Astrocyte (in vitro differentiated cells and primary cell): ENCODE data around the gene DUSP15. TPM values are rescaled to one million over a fixed set of nuclear protein-coding genes. Genes with fewer than 3 reads are reported as not detected.
"Not testable (repeated sequence)": the region's sequence is repeated elsewhere in the genome, so short reads cannot be mapped to it uniquely, and the experiment has no call there.

Experiments used
- DNase-seq: peaks from one replicate; pipeline ENCODE4 v3.0.0-alpha.2; 2010; ENCODE audit warnings: low read depth
- FAIRE-seq: peaks from 2 replicates; lab custom pipeline; 2011; peaks lifted over from hg19 to GRCh38; lab: Jason Lieb, UNC
- H2AFZ ChIP-seq: 2 replicates; pipeline ENCODE4 v1.6.0; 2012; ENCODE audit warnings: low read depth, low read length, inconsistent platforms
- H3K27ac ChIP-seq: 2 replicates; pipeline ENCODE4 v1.5.1; 2011; ENCODE audit warnings: low read depth, low read length, inconsistent platforms
- H3K27me3 ChIP-seq: 2 replicates; pipeline ENCODE4 v1.6.0; 2011; ENCODE audit warnings: low read length, inconsistent platforms; ENCODE audit not compliant: insufficient read depth
- H3K36me3 ChIP-seq: 2 replicates; pipeline ENCODE4 v1.5.1; 2011; ENCODE audit warnings: low read length, inconsistent platforms; ENCODE audit not compliant: insufficient read depth
- H3K4me1 ChIP-seq: 2 replicates; pipeline ENCODE4 v1.5.1; 2011; ENCODE audit warnings: low read length, inconsistent platforms; ENCODE audit not compliant: insufficient read depth
- H3K4me2 ChIP-seq: 2 replicates; pipeline ENCODE4 v1.6.0; 2012; ENCODE audit warnings: low read length, inconsistent platforms
- H3K4me3 ChIP-seq: 2 replicates; pipeline ENCODE4 v1.5.1; 2011; ENCODE audit warnings: low read depth, mild to moderate bottlenecking, low read length, inconsistent platforms; ENCODE audit not compliant: insufficient read depth
- H3K79me2 ChIP-seq: 2 replicates; pipeline ENCODE4 v1.6.0; 2012; ENCODE audit warnings: mild to moderate bottlenecking, low read length, inconsistent platforms; ENCODE audit not compliant: insufficient read depth
- H3K9ac ChIP-seq: 2 replicates; pipeline ENCODE4 v1.6.0; 2012; ENCODE audit warnings: mild to moderate bottlenecking, low read length, inconsistent platforms
- H3K9me3 ChIP-seq: 2 replicates; pipeline ENCODE4 v1.5.1; 2012; ENCODE audit warnings: low read depth, mild to moderate bottlenecking, low read length, inconsistent platforms; ENCODE audit not compliant: insufficient read depth
- H4K20me1 ChIP-seq: 2 replicates; pipeline ENCODE4 v1.6.0; 2012; ENCODE audit warnings: low read length, inconsistent platforms; ENCODE audit not compliant: insufficient read depth
- H3K27ac Mint-ChIP-seq: one replicate; pipeline ENCODE4 v1.8.0; 2021; ENCODE audit warnings: mild to moderate bottlenecking, mixed read lengths; ENCODE audit not compliant: unreplicated experiment
- H3K27me3 Mint-ChIP-seq: one replicate; pipeline ENCODE4 v1.8.0; 2021; ENCODE audit warnings: low read depth, mixed read lengths; ENCODE audit not compliant: unreplicated experiment
- H3K36me3 Mint-ChIP-seq: one replicate; pipeline ENCODE4 v1.8.0; 2021; ENCODE audit warnings: low read depth, mixed read lengths; ENCODE audit not compliant: unreplicated experiment
- H3K4me1 Mint-ChIP-seq: one replicate; pipeline ENCODE4 v1.8.0; 2021; ENCODE audit warnings: low read depth, mixed read lengths; ENCODE audit not compliant: unreplicated experiment
- H3K4me3 Mint-ChIP-seq: one replicate; pipeline ENCODE4 v1.8.0; 2021; ENCODE audit warnings: mild to moderate bottlenecking, moderate library complexity, mixed read lengths; ENCODE audit not compliant: unreplicated experiment
- H3K9me3 Mint-ChIP-seq: one replicate; pipeline ENCODE4 v1.8.0; 2021; ENCODE audit warnings: mild to moderate bottlenecking, mixed read lengths; ENCODE audit not compliant: unreplicated experiment
- EZH2 ChIP-seq: IDR thresholded peaks from 2 replicates; pipeline ENCODE4 v1.6.1; 2012; ENCODE audit warnings: mild to moderate bottlenecking, low read length, inconsistent platforms; ENCODE audit not compliant: insufficient read depth
- total RNA-seq: library from RNA; stranded (reverse); gene quantifications from 2 replicates; pipeline ENCODE4 v1.2.1, GENCODE V29; 2021
- TF ChIP-seq, protein P1 (sequence below): IDR thresholded peaks from 2 replicates; pipeline ENCODE4 v1.5.1; 2011; ENCODE audit warnings: low read depth, mild to moderate bottlenecking, inconsistent platforms, low read length, moderate library complexity; ENCODE audit not compliant: insufficient read depth

DUSP15 gene
- total RNA-seq, 1 donor from 2014 or later, result 1.2 TPM

DNA sequence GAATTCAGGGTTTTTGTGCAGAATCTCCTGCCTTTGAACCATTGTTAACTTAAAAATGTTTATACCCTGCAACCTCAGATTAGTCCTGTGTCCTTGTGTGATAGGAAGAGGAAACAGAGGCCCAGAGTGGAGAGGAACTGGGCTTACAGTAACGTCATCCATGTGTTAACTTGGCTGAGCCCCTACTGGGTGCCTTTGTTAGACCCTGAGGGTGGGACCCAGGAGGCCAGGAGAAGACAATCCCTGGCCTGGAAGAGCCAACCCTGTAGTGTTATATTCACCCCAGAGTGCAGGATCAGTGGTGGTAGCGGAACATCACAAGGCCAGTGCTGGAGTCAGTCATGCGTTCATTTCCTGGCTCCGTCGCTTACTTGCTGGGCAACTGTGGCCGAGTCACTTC is 40.6 kb downstream of the DUSP15 start:
- no peak overlapping the region for H3K4me3 ChIP-seq
- H3K79me2 ChIP-seq, result no peaks in the 10 kb centered on the region
- H4K20me1 ChIP-seq, result no peaks in the 10 kb centered on the region
- Mint-ChIP-seq H3K27me3 (peaks cover 40% of the 10 kb centered on the region), H3K27ac (no peak overlapping the region), H3K9me3 (no peaks in the 10 kb centered on the region), H3K4me3 (no peak overlapping the region), H3K4me1 (peaks cover 4% of the 10 kb centered on the region), H3K36me3 (peaks cover 16% of the 10 kb centered on the region)
- H3K4me1 ChIP-seq, result peaks cover 3% of the 10 kb centered on the region
- no peak overlapping the region for H3K9ac ChIP-seq
- H3K9me3 ChIP-seq, result no peaks in the 10 kb centered on the region
- peaks cover under 1% of the 10 kb centered on the region for H3K27me3 ChIP-seq
- DNase-seq, result no peak
- no peaks in the 10 kb centered on the region for H3K36me3 ChIP-seq
- no peak for FAIRE-seq
- TF ChIP-seq, protein P1, sequence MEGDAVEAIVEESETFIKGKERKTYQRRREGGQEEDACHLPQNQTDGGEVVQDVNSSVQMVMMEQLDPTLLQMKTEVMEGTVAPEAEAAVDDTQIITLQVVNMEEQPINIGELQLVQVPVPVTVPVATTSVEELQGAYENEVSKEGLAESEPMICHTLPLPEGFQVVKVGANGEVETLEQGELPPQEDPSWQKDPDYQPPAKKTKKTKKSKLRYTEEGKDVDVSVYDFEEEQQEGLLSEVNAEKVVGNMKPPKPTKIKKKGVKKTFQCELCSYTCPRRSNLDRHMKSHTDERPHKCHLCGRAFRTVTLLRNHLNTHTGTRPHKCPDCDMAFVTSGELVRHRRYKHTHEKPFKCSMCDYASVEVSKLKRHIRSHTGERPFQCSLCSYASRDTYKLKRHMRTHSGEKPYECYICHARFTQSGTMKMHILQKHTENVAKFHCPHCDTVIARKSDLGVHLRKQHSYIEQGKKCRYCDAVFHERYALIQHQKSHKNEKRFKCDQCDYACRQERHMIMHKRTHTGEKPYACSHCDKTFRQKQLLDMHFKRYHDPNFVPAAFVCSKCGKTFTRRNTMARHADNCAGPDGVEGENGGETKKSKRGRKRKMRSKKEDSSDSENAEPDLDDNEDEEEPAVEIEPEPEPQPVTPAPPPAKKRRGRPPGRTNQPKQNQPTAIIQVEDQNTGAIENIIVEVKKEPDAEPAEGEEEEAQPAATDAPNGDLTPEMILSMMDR, result no peak
- TF ChIP-seq EZH2, result no peak
- no peak overlapping the region for H3K4me2 ChIP-seq
- no peak overlapping the region for H2AFZ ChIP-seq
- no peak overlapping the region for H3K27ac ChIP-seq

DNA sequence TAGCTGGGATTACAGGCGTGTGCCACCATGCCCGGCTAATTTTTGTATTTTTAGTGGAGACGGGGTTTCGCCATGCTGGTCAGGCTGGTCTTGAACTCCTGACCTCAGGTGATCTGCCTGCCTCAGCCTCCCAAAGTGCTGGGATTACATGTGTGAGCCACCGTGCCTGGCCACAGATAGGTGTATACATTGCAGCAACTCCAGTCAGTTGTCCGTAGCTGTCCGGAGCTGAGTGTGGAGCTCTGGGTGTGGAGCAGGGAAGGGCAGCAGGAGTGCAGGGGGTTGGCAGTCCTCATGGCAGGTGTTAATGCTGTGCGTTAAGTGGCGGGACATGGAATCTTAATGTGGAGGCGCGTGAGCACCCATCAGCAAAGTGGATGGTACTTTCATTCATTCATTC is 42.3 kb downstream of the DUSP15 start:
- FAIRE-seq, H4K20me1 ChIP-seq, H3K27me3 ChIP-seq, H3K27ac Mint-ChIP-seq, H3K36me3 ChIP-seq, H3K79me2 ChIP-seq, H3K4me2 ChIP-seq, DNase-seq, H2AFZ ChIP-seq, H3K4me3 Mint-ChIP-seq, H3K27ac ChIP-seq, H3K9me3 Mint-ChIP-seq, H3K9me3 ChIP-seq, H3K4me3 ChIP-seq, H3K4me1 Mint-ChIP-seq, H3K9ac ChIP-seq: not testable (repeated sequence)
- Mint-ChIP-seq H3K36me3 (peaks cover 16% of the 10 kb centered on the region), H3K27me3 (peaks cover 36% of the 10 kb centered on the region)
- H3K4me1 ChIP-seq, result peaks cover 20% of the 10 kb centered on the region

DNA sequence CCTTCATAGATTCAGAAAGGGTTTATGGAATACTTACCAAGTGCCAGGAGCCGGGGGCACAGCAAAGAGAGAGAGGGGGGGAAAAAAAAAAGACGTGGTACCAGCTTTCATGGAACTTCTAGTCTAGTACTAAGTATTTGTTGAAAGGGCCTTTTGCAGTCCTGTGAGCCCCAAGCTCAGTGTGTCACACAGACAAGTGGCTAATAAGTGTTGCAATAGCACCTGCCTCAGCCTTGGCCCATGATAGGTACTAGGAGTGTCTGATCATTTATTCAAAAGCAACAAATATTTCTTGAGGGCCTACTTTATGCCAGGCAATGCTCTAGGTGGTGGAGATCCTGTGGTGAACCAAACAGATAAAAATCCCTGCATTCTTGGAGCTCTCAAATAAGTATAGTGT is 43.3 kb downstream of the DUSP15 start:
- no peak overlapping the region for H3K27ac Mint-ChIP-seq
- H3K4me1 Mint-ChIP-seq, result peaks cover 7% of the 10 kb centered on the region
- H3K36me3 Mint-ChIP-seq, result peaks cover 13% of the 10 kb centered on the region

More for the DNA sequence above, 43.3 kb downstream of the DUSP15 start:
- no peak overlapping the region for H2AFZ ChIP-seq
- H3K27me3 ChIP-seq, result peaks cover 2% of the 10 kb centered on the region
- H3K36me3 ChIP-seq, result no peaks in the 10 kb centered on the region
- no peak for FAIRE-seq
- peaks cover 36% of the 10 kb centered on the region for H3K27me3 Mint-ChIP-seq
- H3K79me2 ChIP-seq, result no peaks in the 10 kb centered on the region
- no peaks in the 10 kb centered on the region for H3K9me3 ChIP-seq
- H3K9me3 Mint-ChIP-seq, result no peaks in the 10 kb centered on the region
- no peak overlapping the region for H3K9ac ChIP-seq
- no peak overlapping the region for H3K27ac ChIP-seq
- TF ChIP-seq, protein P1, result no peak
- TF ChIP-seq EZH2, result no peak
- no peaks in the 10 kb centered on the region for H4K20me1 ChIP-seq
- no peak overlapping the region for H3K4me3 ChIP-seq
- no peak overlapping the region for H3K4me3 Mint-ChIP-seq
- no peak overlapping the region for H3K4me2 ChIP-seq
- H3K4me1 ChIP-seq, result peaks cover 26% of the 10 kb centered on the region
- DNase-seq, result no peak
